Measurements from ENCODE around the gene NRAS.

Gene NRAS

DNA sequence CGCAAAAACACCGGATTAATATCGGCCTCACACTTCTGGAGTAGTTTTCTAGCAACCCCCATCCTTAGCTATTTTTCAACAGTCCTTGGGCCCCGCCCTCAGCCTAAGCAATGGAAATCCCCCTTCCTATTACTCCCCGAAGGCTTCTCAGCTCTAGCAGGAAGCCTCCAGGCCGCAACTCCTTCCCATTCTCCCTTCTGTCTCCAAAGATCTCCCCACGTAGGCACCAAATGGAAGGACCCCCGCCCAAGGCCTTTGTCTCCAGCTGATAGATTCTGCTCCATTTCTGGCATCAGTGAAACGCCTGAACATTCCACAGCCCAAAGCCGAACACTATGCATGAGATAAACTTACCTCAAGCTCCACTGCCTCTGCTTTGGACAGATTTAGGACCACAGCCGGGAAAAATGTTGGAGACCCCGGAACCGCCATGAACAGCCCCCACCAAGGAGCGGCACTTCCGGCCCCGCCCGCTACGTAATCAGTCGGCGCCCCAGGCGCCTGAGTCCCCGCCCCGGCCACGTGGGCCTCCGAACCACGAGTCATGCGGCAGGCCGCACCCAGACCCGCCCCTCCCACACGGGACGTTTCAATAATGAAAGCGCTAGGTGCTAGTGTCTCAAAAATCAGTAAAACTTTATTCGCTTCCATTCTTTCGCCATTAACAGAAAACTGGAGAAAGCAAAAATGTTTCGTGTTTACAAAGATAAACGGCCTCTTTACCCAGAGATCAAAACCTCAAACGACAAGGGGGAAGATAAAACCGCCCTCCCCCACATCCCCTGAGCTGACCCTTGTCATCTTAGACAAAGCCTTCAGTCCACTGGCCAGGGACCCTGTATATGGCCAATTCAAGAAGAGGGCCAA lies at the start of gene NRAS:
NRAS (minus strand) TSS at position 468 of the 867 bp plus-strand sequence. CDS start 611 bp downstream, outside the sequence.
- DNase-seq (ENCODE audit: low read depth in 2 of 2) = peak; percentile 92 to 94

DNA sequence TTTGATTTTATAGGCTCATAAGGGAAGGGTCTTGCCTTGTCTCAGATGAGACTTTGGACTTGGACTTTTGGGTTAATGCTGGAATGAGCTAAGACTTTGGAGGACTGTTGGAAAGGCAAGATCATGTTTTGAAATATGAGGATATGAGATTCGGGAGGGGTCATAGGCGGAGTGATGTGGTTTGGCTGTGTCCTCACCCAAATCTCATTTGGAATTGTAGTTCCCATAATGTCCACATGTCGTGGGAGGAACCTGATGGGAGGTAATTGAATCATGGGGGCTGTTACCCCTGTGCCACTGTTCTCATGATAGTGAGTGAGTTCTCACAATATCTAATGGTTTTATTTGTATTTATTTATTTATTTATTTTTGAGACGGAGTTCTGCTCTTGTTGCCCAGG lies 48.1 kb upstream of the NRAS start:
- no peak for DNase-seq (ENCODE audit: low read depth in 2 of 2)

DNA sequence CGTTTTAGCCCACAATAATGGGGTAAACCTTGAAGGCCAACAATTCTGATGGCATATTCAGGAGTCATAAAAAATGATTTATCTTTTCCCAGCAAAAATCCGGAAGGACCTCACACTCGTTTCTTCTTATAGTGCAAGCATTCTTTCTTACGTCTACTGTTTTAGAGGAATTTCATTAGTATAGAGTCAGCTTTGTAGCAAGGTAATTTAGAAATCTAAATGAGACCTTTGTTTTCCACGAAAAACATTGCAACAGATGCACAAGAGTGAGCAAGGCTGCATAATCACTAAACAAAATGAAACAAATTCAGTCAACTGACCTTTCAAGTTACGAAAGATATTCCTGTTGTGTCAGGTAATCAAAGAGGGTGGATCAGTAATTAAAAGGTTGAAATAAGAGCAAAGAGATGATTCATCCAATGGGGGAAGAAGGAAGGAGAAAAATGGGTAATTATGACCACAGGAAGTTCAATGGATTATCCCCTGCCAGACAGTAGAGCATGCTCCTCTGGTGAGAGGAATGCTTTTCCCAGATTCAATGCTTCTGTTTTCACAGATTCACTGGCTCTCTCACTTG lies 41.8 kb upstream of the NRAS start:
- DNase-seq (ENCODE audit: low read depth in 2 of 2) = no peak

DNA sequence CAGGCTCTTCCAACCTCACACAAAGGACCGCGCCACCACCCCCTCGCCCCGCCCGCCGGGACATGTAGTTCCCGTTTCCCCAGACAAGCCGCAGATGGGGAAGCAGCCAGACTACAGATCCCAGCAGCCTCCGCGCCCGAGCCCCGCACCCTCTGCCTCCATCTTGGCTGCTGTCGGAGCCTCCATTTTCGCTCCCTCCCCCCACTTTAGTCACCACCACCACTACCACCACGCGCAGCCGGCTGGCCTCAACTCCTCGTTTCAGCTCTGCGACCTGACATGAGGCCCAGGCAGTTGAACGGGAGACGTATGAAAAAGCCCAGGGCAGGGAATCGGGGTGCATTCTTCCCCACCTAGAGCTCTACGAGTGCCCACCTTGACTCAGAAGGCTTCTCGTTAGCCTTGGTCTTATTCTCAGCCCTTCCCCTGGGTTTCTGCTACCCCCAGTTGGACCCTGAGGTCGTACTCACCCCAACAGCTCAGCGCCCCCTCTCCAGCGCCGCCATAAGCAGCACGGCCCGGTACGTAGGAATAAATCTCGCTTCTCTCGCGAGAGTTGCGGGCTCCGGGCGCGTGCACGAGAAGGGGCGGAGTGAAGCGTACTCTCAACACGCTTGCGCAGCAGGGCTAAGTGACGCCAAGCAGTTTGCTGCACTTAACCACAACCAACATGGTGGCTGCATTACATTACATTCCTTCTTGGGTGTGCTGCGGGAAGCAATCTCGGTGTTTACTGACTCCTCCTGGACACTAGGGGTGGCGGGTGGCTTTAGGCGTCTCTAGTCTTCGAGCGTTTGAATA lies 41.1 kb upstream of the NRAS start, which contains the start of gene CSDE1:
CSDE1 (minus strand) TSS at position 530 of the 801 bp plus-strand sequence. CDS start 18,094 bp downstream, outside the sequence.
- peak; percentile 90 to 94 for DNase-seq (ENCODE audit: low read depth in 2 of 2)

DNA sequence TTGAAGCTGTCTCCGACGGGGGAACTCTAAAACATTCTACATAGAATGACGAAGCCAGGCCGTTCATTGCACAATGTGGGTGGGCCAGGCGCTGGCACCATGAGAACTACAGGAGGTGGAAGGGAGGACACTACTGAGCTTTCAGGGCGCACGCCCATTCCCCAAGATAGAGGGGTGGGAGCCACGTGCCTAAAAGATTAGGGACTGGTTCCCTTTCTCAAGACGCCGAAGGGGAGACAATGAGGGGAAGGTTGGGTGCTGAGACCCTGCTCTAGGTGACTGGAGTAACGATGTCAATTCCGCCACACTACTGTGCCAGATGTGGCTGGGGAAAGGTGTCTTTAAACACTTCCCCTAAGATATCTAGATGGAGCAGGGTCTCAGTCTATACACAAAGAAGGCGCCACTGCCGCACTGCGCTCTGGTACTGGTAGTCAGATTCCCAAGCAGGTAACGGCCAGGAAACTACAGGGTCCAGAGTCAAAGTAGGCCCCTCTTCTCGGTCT lies 40.4 kb upstream of the NRAS start:
- no peak for DNase-seq (ENCODE audit: low read depth in 2 of 2)

DNA sequence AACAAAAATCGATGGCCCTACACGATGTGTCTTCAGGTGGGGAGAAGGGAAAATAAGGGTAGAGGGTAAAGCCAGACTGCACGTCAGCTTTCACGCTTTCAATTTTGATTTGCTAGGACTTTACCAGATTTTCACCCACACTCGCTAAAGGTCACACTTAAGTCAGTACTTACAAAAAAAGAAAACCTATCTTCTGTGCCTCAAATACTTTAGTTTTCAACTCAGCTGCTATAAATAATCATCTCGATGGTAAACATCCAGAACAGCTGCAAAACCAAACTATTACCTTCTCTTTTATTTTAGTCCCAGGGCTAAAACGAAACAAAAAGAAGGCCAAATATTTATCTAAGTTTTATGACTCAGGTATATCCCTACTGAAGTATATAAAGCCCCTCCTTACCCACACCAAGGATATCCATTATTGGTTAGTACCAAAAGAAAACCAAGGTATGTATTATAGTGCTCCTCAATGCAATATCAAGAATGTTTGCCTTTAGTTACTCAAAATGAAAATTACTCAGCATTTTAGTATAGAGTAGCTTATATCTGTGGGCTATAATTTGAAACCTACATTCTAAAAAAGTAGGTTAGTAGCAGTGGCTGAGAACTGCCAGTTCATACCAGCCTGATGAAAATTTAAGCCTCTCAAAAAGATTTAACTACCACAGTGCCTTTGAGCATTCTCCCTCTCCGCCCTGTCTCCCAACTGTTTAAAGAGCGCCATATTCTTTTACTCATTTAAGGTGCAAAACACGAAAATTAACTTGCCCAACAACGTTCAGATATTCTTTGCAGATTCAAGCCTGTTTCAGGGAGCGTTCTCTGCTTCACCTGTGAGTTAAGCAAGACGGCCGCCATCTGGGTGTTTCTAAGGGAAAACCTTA lies 39.7 kb upstream of the NRAS start:
- DNase-seq (ENCODE audit: low read depth in 2 of 2) = no peak

DNA sequence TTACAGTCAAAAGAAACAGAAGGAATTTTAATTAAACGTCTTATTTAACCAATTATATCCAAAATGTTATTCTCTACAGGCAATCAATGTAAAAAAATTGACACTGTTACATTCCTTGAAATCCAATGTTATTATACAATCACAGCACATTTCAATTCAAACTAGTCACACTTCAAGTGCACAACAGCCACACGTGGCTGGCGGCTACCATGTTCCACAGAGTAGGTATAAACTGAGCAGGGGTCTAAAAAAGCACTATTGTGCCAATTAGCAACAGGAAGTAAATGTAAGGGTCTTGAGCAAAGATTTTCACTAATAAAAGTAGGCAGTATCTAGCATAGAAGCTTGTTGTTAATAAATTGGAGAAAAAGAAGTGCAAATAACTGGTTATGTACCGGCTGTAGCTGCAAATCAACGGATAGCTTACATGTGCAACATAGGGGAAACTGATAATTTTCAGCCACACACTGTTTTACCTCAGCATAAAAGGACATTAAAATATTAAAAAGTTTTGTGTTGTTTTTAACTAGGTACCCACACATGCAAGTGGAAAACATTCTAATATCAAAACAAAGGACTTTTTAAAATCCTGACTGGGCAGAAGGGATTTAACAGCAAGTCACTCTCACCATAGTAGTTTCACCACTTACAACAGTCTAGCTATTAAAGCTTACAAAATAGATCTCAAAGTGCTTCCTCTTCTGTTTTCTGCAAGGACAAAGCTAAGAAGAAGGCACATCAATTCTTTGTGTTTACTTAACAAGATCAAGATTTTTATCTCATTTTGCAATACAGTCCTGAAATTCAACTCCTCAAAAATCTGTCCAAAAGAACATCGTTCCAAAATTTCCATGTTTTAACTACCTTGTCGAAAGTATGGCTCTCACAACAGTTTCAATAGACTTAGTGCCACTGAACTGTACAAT lies 38.7 kb upstream of the NRAS start:
- DNase-seq (ENCODE audit: low read depth in 2 of 2) = no peak

DNA sequence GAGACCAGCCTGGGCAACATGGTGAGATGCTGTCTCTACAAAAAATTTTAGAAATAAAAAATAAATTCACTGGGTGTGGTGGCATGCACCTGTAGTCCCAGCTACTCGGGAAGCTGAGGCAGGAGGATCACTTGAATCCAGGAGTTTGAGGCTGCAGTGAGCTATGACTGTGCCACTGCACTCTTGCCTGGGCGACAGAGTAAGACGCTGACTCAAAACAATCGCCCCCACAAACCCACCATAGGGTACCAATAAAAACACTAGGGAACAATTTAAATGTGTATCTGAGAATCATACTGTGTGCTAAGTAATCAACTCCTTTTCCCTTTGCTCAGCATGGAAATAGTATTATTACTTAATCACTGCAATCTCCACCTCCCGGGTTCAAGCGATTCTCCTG lies 37.1 kb upstream of the NRAS start:
- DNase-seq (ENCODE audit: low read depth in 2 of 2) = peak in 1 of 2 donors; percentile 13

DNA sequence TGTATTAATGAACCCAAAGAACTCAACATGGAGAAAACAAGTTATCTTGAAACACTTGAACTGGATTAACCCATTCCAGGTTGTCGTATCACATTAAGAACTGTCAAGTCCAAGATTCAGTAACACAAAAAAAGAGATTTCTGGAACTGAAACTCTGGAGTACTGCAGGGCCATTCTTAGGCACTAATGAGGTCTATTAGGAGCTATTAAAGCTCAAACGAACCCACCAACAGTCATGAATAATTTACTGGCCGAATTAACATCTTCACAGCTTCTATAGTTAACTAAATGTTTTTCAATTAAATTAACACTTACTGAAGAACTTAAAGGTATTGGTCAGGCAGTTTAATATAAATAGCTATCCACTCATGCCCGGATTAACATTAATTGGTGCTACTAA lies 36.6 kb upstream of the NRAS start:
- DNase-seq (ENCODE audit: low read depth in 2 of 2) = no peak

DNA sequence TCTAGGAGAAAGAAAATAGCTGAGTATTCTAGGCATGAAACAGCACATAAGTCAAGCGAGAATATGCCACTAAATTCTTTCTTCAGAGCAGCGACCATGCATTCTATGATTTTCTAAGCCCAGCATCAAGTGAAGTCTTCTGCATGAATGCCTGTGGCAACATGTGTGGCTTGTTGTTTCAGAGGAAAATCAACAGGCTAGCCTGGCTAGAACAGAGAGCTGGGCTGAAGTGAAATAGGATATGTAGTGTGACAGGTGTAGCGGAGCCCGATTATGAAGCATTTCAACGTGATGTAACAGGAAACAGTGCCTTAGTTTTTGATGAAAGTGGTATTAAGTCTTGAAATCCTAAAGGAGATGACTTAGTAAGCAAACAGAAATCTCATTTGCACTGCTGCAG lies 34.2 kb upstream of the NRAS start:
- no peak for DNase-seq (ENCODE audit: low read depth in 2 of 2)

DNA sequence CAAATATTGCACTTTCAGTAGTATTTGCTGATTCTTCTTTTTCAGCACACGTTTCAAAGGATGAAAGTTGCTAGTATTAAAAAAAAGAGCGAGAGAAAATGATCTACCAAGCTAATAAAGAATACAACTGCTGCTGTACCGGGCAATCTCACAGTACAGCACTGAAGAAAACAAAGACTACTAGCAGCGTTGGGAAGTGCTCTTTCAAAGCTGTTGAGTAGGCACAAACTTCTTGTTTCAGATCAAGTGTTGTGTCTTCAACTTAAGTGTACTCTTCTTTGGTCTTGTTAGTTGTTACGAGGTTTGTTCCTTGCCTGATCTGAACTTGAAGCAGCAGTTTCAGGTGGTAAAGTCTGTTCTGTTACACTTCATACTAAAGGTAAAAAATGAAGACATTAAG lies 33.3 kb upstream of the NRAS start:
- no peak for DNase-seq (ENCODE audit: low read depth in 2 of 2)

DNA sequence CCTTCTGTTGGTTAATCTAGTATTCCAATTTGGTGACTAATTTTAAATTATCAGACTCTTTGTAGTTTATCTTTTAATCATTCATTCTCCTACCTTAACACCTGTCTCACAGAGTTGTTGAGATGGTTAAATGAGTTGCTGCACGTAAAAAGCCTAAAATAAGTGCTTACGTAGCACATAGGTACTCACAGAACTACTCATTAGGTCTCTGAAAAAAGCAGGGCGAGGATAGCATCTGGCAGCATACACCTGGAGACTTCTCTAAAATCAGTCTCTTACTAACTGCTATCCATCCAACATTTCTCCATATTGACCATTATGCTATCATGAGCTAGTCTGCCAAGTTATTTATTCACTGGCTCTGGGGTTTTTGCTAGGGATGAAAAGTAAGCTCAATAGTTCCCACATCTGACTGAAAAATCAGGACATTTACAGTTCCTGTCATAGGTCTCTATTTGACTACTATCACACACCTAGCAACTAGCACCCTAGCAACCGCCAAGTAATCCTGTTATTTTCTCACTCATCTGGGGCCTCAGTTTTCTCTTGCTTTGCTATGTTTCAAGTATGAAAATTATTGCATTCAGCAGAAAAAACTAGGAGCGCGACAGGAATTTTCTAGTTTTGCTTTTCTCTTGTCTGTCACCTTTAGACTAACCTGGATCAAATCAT lies 30.0 kb upstream of the NRAS start:
- no peak for DNase-seq (ENCODE audit: low read depth in 2 of 2)

DNA sequence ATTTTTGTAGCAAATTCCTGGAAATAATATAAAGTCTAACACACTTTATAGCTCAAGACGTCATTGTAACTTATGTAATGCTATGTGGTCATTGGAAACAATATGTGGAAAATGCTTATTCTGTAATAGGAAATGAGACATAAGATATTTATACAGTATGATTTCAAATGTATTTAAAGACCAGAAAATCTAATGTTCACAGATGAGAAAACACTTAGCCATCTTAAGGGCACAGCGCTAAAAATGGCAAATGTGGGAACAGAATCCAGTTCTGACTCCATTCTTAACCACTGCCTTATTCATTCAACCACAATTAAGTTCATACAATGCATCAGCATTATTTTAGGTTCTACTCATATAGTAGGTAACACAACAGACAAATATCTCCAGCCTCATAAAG lies 28.7 kb upstream of the NRAS start:
- DNase-seq (ENCODE audit: low read depth in 2 of 2) = no peak

DNA sequence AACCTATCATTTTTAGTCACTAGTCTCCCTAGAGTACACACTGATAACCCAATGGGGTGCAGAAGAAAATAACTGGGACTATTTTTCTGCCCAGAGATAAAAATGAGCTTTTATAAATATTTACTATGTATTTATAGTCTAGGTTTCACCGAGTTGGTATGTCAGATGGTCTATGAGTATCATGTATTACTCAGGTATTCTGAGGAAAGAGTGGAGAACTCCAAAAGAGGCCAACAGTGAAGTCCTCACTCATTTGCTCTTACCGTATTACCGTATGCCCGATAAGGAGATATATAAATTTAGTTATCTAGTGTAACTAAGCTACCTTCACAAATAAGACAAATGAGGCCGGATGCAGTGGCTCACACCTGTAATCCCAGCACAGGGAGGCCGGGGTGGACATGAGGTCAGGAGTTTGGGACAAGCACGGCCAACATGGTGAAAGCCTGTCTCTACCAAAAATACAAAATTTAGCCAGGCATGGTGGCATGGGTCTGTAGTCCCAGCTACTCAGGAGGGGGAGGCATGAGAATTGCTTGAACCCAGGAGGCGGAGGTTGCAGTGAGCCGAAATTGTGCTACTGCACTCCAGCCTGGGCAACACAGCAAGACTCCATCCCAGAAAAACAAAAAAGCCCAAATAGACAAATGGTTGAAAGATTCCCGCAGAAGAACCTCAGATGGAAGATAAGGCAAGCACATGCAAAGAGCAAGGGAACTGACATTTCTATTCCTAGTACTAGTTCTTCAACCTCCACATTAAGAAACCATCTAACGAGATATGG lies 25.6 kb upstream of the NRAS start:
- DNase-seq (ENCODE audit: low read depth in 2 of 2) = no peak

DNA sequence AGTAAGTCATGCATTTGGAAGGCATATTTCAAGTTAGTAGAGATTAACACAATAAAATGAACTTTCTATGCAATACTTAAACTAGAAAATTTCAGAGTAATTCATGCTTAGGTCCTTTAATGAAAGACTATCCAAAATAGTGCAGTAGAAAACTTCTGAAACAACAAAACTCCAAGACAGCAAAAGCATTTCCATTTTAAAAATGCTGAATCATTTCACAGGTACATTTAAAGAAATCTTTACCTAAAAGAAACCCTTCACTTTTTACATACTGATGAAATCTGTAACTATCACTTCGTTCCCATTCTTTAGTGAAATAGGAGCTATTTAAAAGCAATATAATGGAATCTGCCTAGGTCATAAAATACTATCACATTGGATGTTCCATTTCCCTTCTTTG lies 23.8 kb upstream of the NRAS start:
- DNase-seq (ENCODE audit: low read depth in 2 of 2) = no peak

DNA sequence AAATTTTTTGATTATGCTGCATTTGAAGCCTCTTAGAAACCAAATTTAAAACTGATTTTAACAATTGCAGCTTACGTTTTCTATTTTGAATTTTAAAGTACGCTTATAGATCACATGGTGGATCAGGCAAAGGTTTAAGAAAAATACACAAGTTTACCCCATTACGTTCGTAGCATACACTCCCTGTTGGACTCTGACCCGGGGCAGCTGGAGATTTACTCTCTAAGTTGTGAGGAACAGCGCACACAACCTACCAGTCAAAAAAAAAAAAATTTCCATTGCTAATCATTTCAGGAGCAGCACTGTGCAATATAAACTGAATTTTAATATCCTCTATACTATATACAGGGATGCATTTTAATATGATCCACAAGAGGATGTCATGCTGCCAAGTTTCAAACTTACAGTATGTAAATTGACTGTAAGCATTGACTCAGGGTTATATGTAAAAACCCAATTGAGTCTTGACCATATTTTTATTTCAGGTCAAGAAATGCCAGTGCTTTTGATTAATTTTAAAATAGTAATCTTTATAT lies 20.8 kb upstream of the NRAS start:
- DNase-seq (ENCODE audit: low read depth in 2 of 2) = no peak

DNA sequence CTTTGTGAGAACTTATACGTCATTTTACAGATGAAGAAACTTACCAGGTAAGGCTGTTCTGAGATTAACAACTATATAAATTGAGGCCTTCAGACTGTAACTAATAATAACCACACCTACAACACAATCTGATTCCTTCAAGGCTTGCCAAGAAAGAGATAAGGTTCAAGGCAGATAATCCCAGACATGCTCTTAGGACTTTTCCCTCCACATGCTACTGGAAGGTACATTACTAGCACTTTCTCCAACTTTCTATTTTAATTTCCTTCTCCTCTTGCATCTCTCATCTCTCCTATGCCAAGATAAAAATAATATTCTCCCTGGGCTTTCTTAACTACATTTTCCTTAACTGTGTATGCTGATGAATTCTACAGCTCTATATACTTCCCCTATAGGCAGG lies 18.9 kb upstream of the NRAS start:
- DNase-seq (ENCODE audit: low read depth in 2 of 2) = no peak

DNA sequence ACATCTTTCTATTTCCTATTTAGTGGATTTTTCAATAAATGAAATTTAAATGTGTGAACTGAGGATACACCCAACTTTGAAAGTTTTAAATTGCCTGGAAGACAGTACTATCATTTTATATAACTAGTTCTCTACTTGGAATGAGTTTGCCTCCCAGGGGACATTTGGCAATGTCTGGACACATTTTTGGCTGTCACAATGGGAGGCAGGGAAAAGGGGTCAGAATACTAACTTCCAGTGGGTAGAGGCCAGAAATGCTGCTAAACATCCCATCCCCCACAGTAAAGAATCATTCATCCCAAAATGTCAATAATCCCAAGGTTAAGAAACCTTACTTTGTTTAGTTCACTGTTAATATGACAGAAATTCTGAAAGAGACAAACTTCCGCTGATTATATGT lies 13.2 kb upstream of the NRAS start:
- DNase-seq (ENCODE audit: low read depth in 2 of 2) = no peak

DNA sequence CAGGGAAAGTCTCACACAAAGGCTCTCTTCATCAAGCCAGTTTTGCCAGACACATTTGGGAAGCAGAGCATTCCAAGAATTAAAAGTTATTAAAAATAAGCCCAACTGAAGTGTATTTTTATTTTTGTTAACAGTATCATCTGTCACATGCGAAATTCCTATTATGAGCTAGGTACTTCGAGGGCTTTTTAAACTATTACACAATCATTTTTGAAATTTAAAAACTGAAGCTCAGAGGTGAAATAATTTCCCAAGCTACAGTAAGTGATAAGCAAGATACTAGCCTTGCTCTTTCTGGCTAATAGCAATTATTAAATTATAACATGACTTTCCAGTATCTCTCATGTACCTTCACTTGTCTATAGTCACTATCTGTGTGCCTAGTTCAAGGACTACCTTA lies 12.0 kb upstream of the NRAS start:
- no peak for DNase-seq (ENCODE audit: low read depth in 2 of 2)
